NCI-H1694 (cell line): ENCODE results near the gene IGSF6.
A peak's percentile ranks its signal among the peaks of the same experiment; 100 is the strongest.

Experiments
- DNase-seq: peaks from one replicate; lab custom pipeline; 2025; lab: John Stamatoyannopoulos, UW

The IGSF6 gene

GRCh38 chr16:21600031-21600773, 52.2 kb downstream of the IGSF6 start:
- DNase-seq: peak; percentile 3

- peak; percentile 80 for DNase-seq
Measured at GRCh38 chr16:21599122-21600030, 53.0 kb downstream of the IGSF6 start, which contains the start of gene METTL9. Gene METTL9 (plus strand): TSS chr16:21599577. CDS start chr16:21599734, 157 bp downstream.

- DNase-seq: no peak
Measured at GRCh38 chr16:21598701-21599121, 53.7 kb downstream of the IGSF6 start.

- no peak for DNase-seq
Measured at GRCh38 chr16:21598206-21598605, 54.2 kb downstream of the IGSF6 start.

GRCh38 chr16:21597561-21598030, 54.8 kb downstream of the IGSF6 start:
- DNase-seq: no peak

- no peak for DNase-seq
Measured at GRCh38 chr16:21593530-21594289, 58.7 kb downstream of the IGSF6 start.

GRCh38 chr16:21592191-21592590, 60.2 kb downstream of the IGSF6 start:
- no peak for DNase-seq

GRCh38 chr16:21590796-21591195, 61.6 kb downstream of the IGSF6 start:
- DNase-seq: no peak

- no peak for DNase-seq
Measured at GRCh38 chr16:21590287-21590686, 62.1 kb downstream of the IGSF6 start.

- DNase-seq: no peak
Measured at GRCh38 chr16:21589551-21589950, 62.9 kb downstream of the IGSF6 start.
